ENCODE results near the gene HOXA2. TPM values are rescaled to one million over a fixed set of nuclear protein-coding genes. Genes with fewer than 3 reads are reported as not detected.

Gene HOXA2
- total and polyA plus RNA-seq, 2 of the 8 experiments (the other 6 are each of a cell fraction or from before 2014, with no cell fraction given), result not detected

DNA sequence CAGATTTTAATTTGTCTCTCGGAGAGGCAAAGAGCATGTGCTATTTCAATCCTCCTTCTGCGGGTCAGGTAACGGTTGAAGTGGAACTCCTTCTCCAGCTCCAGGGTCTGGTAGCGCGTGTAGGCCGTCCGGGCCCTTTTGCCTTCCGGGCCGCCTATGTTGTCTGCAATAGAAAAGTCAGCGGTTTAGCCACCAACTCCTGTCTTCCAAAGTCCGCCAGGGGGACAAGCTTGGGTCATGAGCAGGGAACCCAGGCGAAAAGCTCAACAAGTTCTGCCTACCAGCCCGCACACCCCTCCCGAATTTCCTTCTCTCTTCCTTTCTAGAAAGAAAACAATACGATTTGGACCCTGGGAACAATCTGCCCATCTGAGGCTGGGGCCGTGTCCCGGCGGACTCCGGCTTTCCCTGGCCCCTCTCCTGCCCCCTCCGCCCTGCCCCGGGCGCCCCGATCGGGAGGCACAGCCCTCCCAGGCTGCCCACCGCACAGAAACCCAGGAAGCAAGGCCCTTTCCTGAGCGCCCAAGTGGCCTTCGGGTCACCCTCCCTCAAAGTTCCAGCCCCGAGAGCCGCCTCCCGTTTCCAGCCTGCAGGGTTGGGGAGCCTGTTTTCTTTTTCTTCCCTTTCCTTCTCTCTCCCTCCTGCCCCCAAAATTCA, 39.6 kb upstream of the HOXA2 start (continued):
- TF ChIP-seq CHD7 (IDR thresholded peaks at IDR 0.05; ENCODE audit: insufficient replicate concordance, low read length) (no peak), SP4 (IDR thresholded peaks at IDR 0.05; ENCODE audit: low read length) (no peak), RNF2 (IDR thresholded peaks at IDR 0.05; ENCODE audit: borderline replicate concordance, low read depth, low read length, missing control alignments, poor library complexity, severe bottlenecking) (peak; percentile 94)
- TF ChIP-seq, protein P1, sequence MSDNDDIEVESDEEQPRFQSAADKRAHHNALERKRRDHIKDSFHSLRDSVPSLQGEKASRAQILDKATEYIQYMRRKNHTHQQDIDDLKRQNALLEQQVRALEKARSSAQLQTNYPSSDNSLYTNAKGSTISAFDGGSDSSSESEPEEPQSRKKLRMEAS (IDR thresholded peaks at IDR 0.05), result no peak
- TF ChIP-seq, protein P2, sequence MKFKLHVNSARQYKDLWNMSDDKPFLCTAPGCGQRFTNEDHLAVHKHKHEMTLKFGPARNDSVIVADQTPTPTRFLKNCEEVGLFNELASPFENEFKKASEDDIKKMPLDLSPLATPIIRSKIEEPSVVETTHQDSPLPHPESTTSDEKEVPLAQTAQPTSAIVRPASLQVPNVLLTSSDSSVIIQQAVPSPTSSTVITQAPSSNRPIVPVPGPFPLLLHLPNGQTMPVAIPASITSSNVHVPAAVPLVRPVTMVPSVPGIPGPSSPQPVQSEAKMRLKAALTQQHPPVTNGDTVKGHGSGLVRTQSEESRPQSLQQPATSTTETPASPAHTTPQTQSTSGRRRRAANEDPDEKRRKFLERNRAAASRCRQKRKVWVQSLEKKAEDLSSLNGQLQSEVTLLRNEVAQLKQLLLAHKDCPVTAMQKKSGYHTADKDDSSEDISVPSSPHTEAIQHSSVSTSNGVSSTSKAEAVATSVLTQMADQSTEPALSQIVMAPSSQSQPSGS (IDR thresholded peaks at IDR 0.05; ENCODE audit: low read length), result no peak
